HEK293T (cell line): ENCODE data around the gene PPP1R12C.
"Not testable (repeated sequence)": the region's sequence is repeated elsewhere in the genome, so short reads cannot be mapped to it uniquely, and the experiment has no call there.

Experiments
- CTCF ChIA-PET: fragments of 350-600 bp; formaldehyde crosslinking; extraction: SDS; loops from one replicate; lab custom pipeline; 2021; ENCODE audit warnings: antibody characterized with exemption, inconsistent platforms; lab: Yijun Ruan, JAX
- POLR2A ChIA-PET: fragments of 350-600 bp; formaldehyde crosslinking; extraction: SDS; loops from one replicate; lab custom pipeline; 2020; ENCODE audit warnings: antibody characterized with exemption, inconsistent platforms; lab: Yijun Ruan, JAX
- DNase-seq: peaks from one replicate; pipeline ENCODE4 v3.0.0; 2012; ENCODE audit warnings: mixed read lengths; ENCODE audit errors: extremely low spot score
- ARNT ChIP-seq: fragments of 450-650 bp; IDR thresholded peaks from 2 replicates; pipeline ENCODE4 v1.6.1; 2017; ENCODE audit warnings: mild to moderate bottlenecking
- BHLHE40 ChIP-seq: fragments of 450-650 bp; IDR thresholded peaks from 2 replicates; pipeline ENCODE4 v1.6.1; 2016; ENCODE audit warnings: mild to moderate bottlenecking, moderate library complexity, borderline replicate concordance
- CTBP1 ChIP-seq: fragments of 450-650 bp; IDR thresholded peaks from 2 replicates; pipeline ENCODE4 v1.6.1; 2016; ENCODE audit warnings: borderline replicate concordance
- ELF4 ChIP-seq: fragments of 450-650 bp; IDR thresholded peaks from 2 replicates; pipeline ENCODE4 v1.6.1; 2017; ENCODE audit warnings: antibody characterized with exemption
- FOXA1 ChIP-seq: fragments of 450-650 bp; IDR thresholded peaks from 2 replicates; pipeline ENCODE4 v1.6.1; 2016; ENCODE audit warnings: mild to moderate bottlenecking
- FOXK2 ChIP-seq: fragments of 450-650 bp; IDR thresholded peaks from 2 replicates; pipeline ENCODE4 v1.6.1; 2016; ENCODE audit warnings: mild to moderate bottlenecking
- FOXM1 ChIP-seq: fragments of 450-650 bp; IDR thresholded peaks from 2 replicates; pipeline ENCODE4 v1.6.1; 2017; ENCODE audit warnings: mild to moderate bottlenecking, borderline replicate concordance
- HDGF ChIP-seq: fragments of 450-650 bp; IDR thresholded peaks from 2 replicates; pipeline ENCODE4 v1.6.1; 2017; ENCODE audit warnings: antibody characterized with exemption, borderline replicate concordance
- L3MBTL2 ChIP-seq: fragments of 450-650 bp; conservative IDR thresholded peaks from 2 replicates; pipeline ENCODE4 v1.6.1; 2016; ENCODE audit warnings: mild to moderate bottlenecking
- LEF1 ChIP-seq: fragments of 450-650 bp; IDR thresholded peaks from 2 replicates; pipeline ENCODE4 v1.6.1; 2017; ENCODE audit warnings: mild to moderate bottlenecking, borderline replicate concordance
- NFRKB ChIP-seq: fragments of 450-650 bp; IDR thresholded peaks from 2 replicates; pipeline ENCODE4 v1.6.1; 2016; ENCODE audit warnings: mild to moderate bottlenecking, moderate library complexity
- SP1 ChIP-seq: fragments of 450-650 bp; IDR thresholded peaks from 2 replicates; pipeline ENCODE4 v1.6.1; 2017
- SUZ12 ChIP-seq: fragments of 450-650 bp; IDR thresholded peaks from 2 replicates; pipeline ENCODE4 v1.6.1; 2016; ENCODE audit warnings: mild to moderate bottlenecking
- TARDBP ChIP-seq: fragments of 450-650 bp; IDR thresholded peaks from 2 replicates; pipeline ENCODE4 v1.6.1; 2016
- ZNF384 ChIP-seq: fragments of 450-650 bp; IDR thresholded peaks from 2 replicates; pipeline ENCODE4 v1.6.1; 2016
- TF ChIP-seq, protein P1 (sequence below): fragments of 450-650 bp; IDR thresholded peaks from 2 replicates; pipeline ENCODE4 v1.6.1; 2016

PPP1R12C gene

DNA sequence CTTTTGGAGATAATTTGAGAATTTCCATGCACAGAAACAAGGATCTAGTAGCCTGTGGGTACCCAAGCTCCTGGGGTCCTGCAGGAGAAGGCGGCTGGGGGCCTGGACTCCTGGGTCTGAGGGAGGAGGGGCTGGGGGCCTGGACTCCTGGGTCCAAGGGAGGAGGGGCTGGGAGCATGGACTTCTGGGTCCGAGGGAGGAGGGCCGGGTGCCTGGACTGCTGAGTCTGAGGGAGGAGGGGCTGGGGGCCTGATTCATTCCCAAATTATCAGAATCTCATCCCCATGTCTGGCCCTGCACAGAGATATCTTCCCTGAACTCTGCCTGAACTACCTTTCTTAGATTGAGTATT is 54.0 kb downstream of the PPP1R12C start:
- no peak for DNase-seq
- TF ChIP-seq ZNF384 (no peak), FOXK2 (no peak), TARDBP (no peak), ELF4 (no peak), NFRKB (no peak), CTBP1 (no peak)
- TF ChIP-seq, protein P1, sequence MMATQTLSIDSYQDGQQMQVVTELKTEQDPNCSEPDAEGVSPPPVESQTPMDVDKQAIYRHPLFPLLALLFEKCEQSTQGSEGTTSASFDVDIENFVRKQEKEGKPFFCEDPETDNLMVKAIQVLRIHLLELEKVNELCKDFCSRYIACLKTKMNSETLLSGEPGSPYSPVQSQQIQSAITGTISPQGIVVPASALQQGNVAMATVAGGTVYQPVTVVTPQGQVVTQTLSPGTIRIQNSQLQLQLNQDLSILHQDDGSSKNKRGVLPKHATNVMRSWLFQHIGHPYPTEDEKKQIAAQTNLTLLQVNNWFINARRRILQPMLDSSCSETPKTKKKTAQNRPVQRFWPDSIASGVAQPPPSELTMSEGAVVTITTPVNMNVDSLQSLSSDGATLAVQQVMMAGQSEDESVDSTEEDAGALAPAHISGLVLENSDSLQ = no peak
- CTCF ChIA-PET = no interaction called here
- POLR2A ChIA-PET = interaction anchor here (0.6 to 1.2 kb wide), 6 partner anchors 12 to 83 kb away, joined by 3 to 9 read pairs (median 3); no protein-coding TSS in a partner anchor

DNA sequence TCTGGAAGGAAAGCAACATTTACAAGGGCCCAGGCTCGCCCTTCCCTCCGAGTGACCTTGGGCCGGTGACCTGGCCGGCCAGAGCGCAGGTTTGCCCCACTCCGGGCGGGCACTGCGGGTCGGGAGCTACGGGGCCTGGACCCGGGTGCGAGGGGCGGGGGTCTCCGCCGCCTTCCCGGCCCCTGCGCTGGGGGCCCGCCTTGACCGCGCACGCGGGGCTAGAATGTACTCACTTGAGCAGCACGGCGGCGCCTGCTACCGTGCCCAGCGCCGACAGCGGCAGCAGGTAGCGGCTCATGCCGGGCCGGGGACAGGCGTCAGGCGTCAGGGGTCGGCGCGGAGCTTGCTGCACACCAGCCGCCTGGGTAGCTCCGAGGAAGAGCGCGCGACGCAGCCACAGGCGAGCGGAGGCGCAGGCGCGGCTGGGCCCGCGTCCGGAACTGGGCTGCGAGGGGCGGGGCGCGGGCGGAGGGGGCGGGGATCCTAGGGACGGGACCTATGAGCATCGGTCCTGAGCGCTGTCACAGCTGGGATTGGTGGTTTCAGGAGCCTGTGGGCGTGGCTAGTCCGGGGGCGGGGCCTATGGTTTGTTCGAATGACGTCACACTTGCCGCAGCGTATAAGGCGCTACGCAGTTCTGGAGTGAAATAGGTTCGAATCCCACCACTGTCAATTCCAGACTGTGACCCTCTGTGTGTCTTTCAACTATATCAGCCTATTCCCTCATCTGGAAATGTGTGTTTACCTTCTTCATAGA is 54.5 kb downstream of the PPP1R12C start, which contains the start of gene RDH13:
RDH13 (minus strand) TSS at position 414 of the 757 bp plus-strand sequence; CDS start at position 298, 116 bp downstream.
- ChIA-PET POLR2A (interaction anchor here (0.6 to 1.2 kb wide), 7 partner anchors 11 to 84 kb away, joined by 3 to 9 read pairs (median 3); partner anchors contain the start of gene EPS8L1), CTCF (interaction anchor here (0.7 kb wide), 1 partner anchor 84 kb away, joined by 3 read pairs; no protein-coding TSS in a partner anchor)
- DNase-seq = peak; percentile 100
- TF ChIP-seq, protein P1 = peak; percentile 61
- no peak for TF ChIP-seq FOXK2
- TF ChIP-seq SP1 = peak; percentile 73

DNA sequence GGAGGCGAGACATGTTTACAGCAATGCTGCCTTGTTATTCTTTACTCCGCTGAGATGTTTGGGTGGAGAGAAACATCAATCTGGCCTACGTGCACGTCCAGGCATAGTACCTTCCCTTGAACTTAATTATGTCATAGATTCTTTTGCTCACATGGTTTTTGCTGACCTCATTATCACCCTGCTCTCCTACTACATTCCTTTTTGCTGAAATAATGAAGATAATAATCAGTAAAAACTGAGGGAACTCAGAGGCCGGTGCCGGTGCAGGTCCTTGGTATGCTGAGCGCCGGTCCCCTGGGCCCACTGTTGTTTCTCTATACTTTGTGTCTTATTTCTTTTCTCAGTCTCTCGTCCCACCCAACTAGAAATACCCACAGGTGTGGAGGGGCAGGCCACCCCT is 57.1 kb downstream of the PPP1R12C start:
- DNase-seq, POLR2A ChIA-PET, CTCF ChIA-PET: not testable (repeated sequence)

DNA sequence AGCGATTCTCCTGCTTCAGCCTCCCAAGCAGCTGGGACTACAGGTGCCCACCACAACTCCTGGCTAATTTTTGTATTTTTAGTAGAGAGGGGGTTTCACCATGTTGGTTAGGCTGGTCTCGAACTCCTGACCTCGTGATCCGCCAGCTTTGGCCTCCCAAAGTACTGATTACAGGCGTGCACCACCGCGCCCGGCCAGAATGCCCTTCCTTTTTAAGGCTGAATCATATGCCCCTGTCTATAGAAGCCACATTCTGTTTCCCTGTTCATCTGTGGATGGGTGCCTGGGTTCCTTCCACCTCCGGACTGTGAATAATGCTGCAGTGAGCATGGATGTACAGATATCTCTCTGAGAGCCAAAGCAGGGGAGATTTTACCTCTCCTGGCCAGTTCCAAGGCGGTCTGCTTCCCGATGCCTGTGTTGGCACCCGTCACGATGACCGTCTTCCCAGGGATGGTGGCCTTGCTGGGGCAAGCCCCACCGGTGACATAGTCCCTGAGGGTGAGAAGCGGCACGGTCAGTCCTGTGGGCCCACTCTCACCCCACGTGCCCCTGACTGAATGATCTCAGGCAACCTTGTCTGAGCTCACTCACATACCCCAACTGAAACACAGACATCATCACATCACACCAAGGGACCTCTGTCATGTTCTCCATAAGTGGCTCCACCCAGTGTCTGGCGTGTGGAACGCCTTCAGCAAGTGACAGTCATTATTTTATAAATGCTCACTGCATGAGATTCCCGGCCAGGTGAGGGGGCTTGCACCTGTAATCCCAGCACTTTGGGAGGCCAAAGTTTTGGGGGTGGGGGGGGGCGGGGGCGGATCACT is 58.4 kb downstream of the PPP1R12C start:
- CTCF ChIA-PET = no interaction called here
- POLR2A ChIA-PET = interaction anchor here (0.6 kb wide), 1 partner anchor 578 kb away, joined by 3 read pairs; no protein-coding TSS in a partner anchor
- no peak for DNase-seq
- TF ChIP-seq ELF4 = no peak
- no peak for TF ChIP-seq ZNF384
- no peak for TF ChIP-seq BHLHE40
- TF ChIP-seq L3MBTL2 = no peak
- no peak for TF ChIP-seq FOXK2
- no peak for TF ChIP-seq ARNT
- no peak for TF ChIP-seq NFRKB
- no peak for TF ChIP-seq TARDBP
- no peak for TF ChIP-seq FOXM1
- TF ChIP-seq, protein P1 = no peak
- TF ChIP-seq HDGF = no peak
- TF ChIP-seq SUZ12 = no peak
- TF ChIP-seq SP1 = no peak
- no peak for TF ChIP-seq LEF1
- TF ChIP-seq FOXA1 = no peak
- TF ChIP-seq CTBP1 = no peak

DNA sequence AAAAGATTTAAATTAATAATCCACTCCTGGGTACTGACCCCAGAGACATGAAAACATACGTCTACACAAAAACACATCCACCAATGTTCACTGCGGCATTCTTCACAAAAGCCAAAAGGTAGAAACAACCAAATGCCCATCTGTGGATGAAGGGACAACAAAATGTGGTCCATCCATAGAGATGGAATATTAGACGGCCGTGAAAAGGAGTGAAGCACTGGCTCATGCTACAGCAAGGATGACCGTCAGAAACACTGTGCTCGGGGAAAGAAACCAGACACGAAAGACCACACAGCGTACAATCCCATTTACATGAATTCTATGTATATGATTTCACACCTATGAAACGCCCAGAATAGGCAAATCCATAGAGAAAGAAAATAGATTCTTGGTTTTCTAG is 60.6 kb downstream of the PPP1R12C start:
- no peak for DNase-seq
- ChIA-PET CTCF (no interaction called here), POLR2A (no interaction called here)
- TF ChIP-seq NFRKB = no peak
- TF ChIP-seq ELF4 = no peak
- TF ChIP-seq FOXK2 = no peak
- no peak for TF ChIP-seq FOXA1
- TF ChIP-seq HDGF = no peak
- no peak for TF ChIP-seq SP1

DNA sequence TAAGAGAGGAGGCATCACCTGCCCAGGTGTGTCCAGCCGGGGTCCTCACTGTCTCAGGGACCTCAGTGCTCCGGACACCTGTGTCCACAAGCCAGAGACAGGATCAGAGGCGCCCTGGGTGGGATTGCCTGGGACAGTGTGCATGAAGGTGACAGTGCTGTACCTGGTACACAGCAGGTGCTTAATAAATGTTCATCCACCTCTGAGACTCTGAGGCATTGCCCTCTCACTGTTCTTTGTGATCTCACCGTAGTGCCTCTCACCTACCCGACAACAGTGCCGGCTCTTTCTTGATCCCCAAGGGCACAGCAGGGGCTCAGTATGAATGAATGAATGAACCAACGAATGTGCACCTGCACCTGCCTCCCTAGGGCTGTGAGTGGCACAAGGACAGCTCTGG is 63.7 kb downstream of the PPP1R12C start:
- POLR2A ChIA-PET = no interaction called here
- DNase-seq = no peak
- CTCF ChIA-PET = no interaction called here

More for the DNA sequence above, 63.7 kb downstream of the PPP1R12C start:
- TF ChIP-seq ZNF384 (no peak), NFRKB (no peak), FOXM1 (no peak), LEF1 (no peak), ELF4 (no peak), FOXK2 (no peak), SP1 (no peak), BHLHE40 (no peak), TARDBP (no peak), FOXA1 (no peak), L3MBTL2 (no peak)
- TF ChIP-seq, protein P1 = no peak
